Measurements from ENCODE around the gene THBS4.

DNA sequence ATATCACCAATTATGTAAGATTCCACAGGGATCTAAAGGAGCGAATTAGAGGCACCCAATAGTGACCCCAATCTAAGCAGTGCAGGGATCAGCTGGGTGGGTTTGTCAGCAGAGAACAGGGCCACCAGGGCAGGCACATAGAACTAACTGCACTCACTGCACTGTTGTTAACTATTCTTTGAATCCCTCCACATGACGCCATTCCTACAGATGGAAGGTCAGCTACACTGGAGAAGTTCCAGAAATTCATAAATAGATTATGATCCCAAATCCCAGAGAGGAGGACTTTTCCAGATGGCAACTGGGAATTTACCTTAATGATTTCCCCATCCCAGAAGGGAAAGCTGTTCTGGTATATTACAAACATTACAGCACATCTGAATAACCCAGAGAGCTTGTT lies 84.2 kb downstream of the THBS4 start:
- TF ChIP-seq, protein P1, sequence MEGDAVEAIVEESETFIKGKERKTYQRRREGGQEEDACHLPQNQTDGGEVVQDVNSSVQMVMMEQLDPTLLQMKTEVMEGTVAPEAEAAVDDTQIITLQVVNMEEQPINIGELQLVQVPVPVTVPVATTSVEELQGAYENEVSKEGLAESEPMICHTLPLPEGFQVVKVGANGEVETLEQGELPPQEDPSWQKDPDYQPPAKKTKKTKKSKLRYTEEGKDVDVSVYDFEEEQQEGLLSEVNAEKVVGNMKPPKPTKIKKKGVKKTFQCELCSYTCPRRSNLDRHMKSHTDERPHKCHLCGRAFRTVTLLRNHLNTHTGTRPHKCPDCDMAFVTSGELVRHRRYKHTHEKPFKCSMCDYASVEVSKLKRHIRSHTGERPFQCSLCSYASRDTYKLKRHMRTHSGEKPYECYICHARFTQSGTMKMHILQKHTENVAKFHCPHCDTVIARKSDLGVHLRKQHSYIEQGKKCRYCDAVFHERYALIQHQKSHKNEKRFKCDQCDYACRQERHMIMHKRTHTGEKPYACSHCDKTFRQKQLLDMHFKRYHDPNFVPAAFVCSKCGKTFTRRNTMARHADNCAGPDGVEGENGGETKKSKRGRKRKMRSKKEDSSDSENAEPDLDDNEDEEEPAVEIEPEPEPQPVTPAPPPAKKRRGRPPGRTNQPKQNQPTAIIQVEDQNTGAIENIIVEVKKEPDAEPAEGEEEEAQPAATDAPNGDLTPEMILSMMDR (IDR thresholded peaks at IDR 0.05; ENCODE audit: poor library complexity), result no peak
- TF ChIP-seq EZH2 (IDR thresholded peaks at IDR 0.05; ENCODE audit: borderline replicate concordance), result no peak

Data from hepatocyte (in vitro differentiated cells).